OCI-LY1 (cell line): ENCODE measurements around the gene SOBP.

Source experiments
- H2AFZ ChIP-seq: fragments of 200-600 bp; sonication (generic), shearing (Covaris generic); 2 replicates; pipeline ENCODE4 v1.6.0; 2014; ENCODE audit warnings: antibody characterized with exemption, mild to moderate bottlenecking, low read length
- H3F3A ChIP-seq: fragments of 200-600 bp; sonication (generic), shearing (Covaris generic); 2 replicates; pipeline ENCODE4 v1.6.0; 2014; ENCODE audit warnings: mild to moderate bottlenecking, antibody characterized with exemption, low read length, moderate library complexity; ENCODE audit not compliant: insufficient read depth
- H3K27ac ChIP-seq: fragments of 200-600 bp; sonication (generic); 2 replicates; pipeline ENCODE4 v1.5.1; 2014; ENCODE audit warnings: low read length, mixed run types, mild to moderate bottlenecking, low read depth; ENCODE audit not compliant: poor library complexity, severe bottlenecking
- H3K27me3 ChIP-seq: fragments of 200-600 bp; sonication (generic); 2 replicates; pipeline ENCODE4 v1.6.0; 2014; ENCODE audit warnings: antibody characterized with exemption, mild to moderate bottlenecking, low read length, moderate library complexity; ENCODE audit not compliant: insufficient read depth
- H3K36me3 ChIP-seq: fragments of 200-600 bp; sonication (generic); 2 replicates; pipeline ENCODE4 v1.6.1; 2014; ENCODE audit warnings: mild to moderate bottlenecking, antibody characterized with exemption, low read length, moderate library complexity, mixed read lengths; ENCODE audit not compliant: insufficient read depth
- H3K4me1 ChIP-seq: fragments of 200-600 bp; sonication (generic); 2 replicates; pipeline ENCODE4 v1.5.1; 2014; ENCODE audit warnings: mild to moderate bottlenecking, low read length, moderate library complexity; ENCODE audit not compliant: insufficient read depth, severe bottlenecking
- H3K4me2 ChIP-seq: fragments of 200-600 bp; sonication (generic), shearing (Covaris generic); 2 replicates; pipeline ENCODE4 v1.6.1; 2014; ENCODE audit warnings: low read length
- H3K4me3 ChIP-seq: fragments of 200-600 bp; sonication (generic); 2 replicates; pipeline ENCODE4 v1.5.1; 2014; ENCODE audit warnings: low read length, low read depth, mild to moderate bottlenecking, mixed read lengths; ENCODE audit not compliant: poor library complexity, severe bottlenecking
- H3K79me2 ChIP-seq: fragments of 200-600 bp; shearing (Covaris generic); 2 replicates; pipeline ENCODE4 v1.6.1; 2016; ENCODE audit warnings: mixed run types, low read length, mixed read lengths; ENCODE audit not compliant: insufficient read depth
- H3K9ac ChIP-seq: fragments of 200-600 bp; sonication (generic), shearing (Covaris generic); 2 replicates; pipeline ENCODE4 v1.6.1; 2014; ENCODE audit warnings: mild to moderate bottlenecking, low read length, mixed read lengths
- H3K9me2 ChIP-seq: fragments of 200-600 bp; sonication (generic), shearing (Covaris generic); 2 replicates; pipeline ENCODE4 v1.6.1; 2014; ENCODE audit warnings: low read depth, mild to moderate bottlenecking, low read length, mixed read lengths
- H3K9me3 ChIP-seq: fragments of 200-600 bp; shearing (Covaris generic); 2 replicates; pipeline ENCODE4 v1.6.1; 2014; ENCODE audit warnings: low read length, mixed read lengths
- H4K20me1 ChIP-seq: fragments of 200-600 bp; sonication (generic), shearing (Covaris generic); 2 replicates; pipeline ENCODE4 v1.6.0; 2016; ENCODE audit warnings: mild to moderate bottlenecking, low read length; ENCODE audit not compliant: insufficient read depth
- EZH2 ChIP-seq: fragments of 200-600 bp; sonication (generic), shearing (Covaris generic); IDR thresholded peaks from 2 replicates; pipeline ENCODE4 v1.8.0; 2017; ENCODE audit warnings: borderline replicate concordance, mixed run types, mild to moderate bottlenecking, antibody characterized with exemption, low read length, moderate library complexity, mixed read lengths
- TF ChIP-seq, protein P1 (sequence below): fragments of 200-600 bp; sonication (generic), shearing (Covaris generic); IDR thresholded peaks from 2 replicates; pipeline ENCODE4 v1.5.1; 2017; ENCODE audit warnings: mild to moderate bottlenecking, antibody characterized with exemption, low read length, moderate library complexity, mixed read lengths

SOBP gene

DNA sequence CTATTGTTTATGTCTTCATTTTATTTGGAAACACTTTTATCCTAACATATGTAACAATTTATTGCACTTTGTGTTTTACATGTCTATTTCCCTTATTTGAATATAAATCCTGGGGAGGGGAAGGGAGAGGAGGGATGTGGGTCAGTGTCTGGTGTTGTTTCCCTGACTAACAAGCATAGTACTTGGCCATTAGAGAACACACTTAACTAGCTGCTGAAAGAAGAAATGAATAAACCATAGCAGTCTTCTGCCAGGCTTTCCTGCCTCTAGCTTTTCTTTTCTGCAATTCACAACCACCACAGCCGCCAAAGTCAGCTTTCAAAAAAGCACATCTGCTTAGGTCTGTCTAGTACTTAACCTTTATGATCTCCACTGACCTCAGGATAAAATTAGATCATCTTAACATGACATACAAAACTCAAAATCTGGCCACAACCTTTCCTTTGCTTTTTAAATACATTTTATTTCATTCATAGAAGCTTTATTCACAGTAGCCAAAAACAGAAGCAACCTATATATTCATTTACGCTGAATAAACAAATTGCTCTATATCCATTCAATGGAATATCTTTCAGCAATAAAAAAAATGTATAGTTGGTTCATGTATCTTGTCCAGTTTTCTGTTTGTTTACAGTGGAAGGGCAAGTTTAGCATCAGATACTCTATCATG lies 46.8 kb upstream of the SOBP start:
- no peaks in the 10 kb centered on the region for H4K20me1 ChIP-seq
- no peak overlapping the region for H2AFZ ChIP-seq
- H3K9ac ChIP-seq = no peak overlapping the region
- H3K4me1 ChIP-seq = no peaks in the 10 kb centered on the region
- 0 out of 2 replicates have a peak, but pooled peaks cover 3% of the 10 kb centered on the region for H3K79me2 ChIP-seq
- peaks cover 13% of the 10 kb centered on the region for H3K36me3 ChIP-seq
- no peaks in the 10 kb centered on the region for H3F3A ChIP-seq
- H3K27ac ChIP-seq = no peak overlapping the region
- H3K27me3 ChIP-seq = no peaks in the 10 kb centered on the region
- H3K4me2 ChIP-seq = no peak overlapping the region
- no peak overlapping the region for H3K4me3 ChIP-seq
- peaks cover 13% of the 10 kb centered on the region for H3K9me3 ChIP-seq
- H3K9me2 ChIP-seq = no peaks in the 10 kb centered on the region
- TF ChIP-seq EZH2 = no peak
- TF ChIP-seq, protein P1, sequence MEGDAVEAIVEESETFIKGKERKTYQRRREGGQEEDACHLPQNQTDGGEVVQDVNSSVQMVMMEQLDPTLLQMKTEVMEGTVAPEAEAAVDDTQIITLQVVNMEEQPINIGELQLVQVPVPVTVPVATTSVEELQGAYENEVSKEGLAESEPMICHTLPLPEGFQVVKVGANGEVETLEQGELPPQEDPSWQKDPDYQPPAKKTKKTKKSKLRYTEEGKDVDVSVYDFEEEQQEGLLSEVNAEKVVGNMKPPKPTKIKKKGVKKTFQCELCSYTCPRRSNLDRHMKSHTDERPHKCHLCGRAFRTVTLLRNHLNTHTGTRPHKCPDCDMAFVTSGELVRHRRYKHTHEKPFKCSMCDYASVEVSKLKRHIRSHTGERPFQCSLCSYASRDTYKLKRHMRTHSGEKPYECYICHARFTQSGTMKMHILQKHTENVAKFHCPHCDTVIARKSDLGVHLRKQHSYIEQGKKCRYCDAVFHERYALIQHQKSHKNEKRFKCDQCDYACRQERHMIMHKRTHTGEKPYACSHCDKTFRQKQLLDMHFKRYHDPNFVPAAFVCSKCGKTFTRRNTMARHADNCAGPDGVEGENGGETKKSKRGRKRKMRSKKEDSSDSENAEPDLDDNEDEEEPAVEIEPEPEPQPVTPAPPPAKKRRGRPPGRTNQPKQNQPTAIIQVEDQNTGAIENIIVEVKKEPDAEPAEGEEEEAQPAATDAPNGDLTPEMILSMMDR = no peak

DNA sequence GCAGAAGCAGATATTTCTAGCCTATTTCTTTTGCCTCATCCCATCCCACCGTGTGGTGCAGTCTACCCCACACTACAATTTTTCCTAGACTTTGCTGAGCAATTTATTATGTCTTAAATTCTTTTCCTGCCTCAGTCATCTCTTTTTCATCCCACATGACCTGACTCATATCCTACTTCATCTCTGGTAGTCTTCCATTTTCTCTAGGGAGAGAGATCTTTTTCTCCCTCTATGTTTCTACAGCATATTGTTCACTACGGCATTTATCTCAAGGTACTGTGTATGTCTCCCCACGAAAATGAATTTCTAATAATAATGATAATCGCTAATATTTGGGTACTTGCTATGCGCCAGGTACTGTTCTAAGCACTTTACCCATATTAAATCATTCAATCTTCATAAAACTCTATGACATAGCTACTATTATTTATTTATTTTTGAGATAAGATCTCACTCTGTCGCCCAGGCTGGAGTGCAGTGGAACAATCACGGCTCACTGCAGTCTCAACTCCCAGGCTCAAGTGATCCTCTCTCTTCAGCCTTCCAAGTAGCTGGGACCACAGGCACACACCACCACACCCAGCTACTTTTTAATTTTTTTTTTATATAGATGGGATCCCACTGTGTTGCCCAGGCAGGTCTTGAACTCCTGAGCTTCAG lies 46.2 kb upstream of the SOBP start:
- Histone ChIP-seq H3K9me3 (peaks cover 15% of the 10 kb centered on the region), H4K20me1 (no peaks in the 10 kb centered on the region), H3K4me2 (no peak overlapping the region), H2AFZ (no peak overlapping the region), H3K4me3 (no peak overlapping the region), H3K79me2 (0 out of 2 replicates have a peak, but pooled peaks cover 3% of the 10 kb centered on the region), H3K27ac (no peak overlapping the region), H3K9me2 (no peaks in the 10 kb centered on the region), H3F3A (no peaks in the 10 kb centered on the region), H3K4me1 (no peaks in the 10 kb centered on the region), H3K9ac (no peak overlapping the region), H3K27me3 (no peaks in the 10 kb centered on the region), H3K36me3 (peaks cover 13% of the 10 kb centered on the region)
- TF ChIP-seq, protein P1 = no peak
- no peak for TF ChIP-seq EZH2

DNA sequence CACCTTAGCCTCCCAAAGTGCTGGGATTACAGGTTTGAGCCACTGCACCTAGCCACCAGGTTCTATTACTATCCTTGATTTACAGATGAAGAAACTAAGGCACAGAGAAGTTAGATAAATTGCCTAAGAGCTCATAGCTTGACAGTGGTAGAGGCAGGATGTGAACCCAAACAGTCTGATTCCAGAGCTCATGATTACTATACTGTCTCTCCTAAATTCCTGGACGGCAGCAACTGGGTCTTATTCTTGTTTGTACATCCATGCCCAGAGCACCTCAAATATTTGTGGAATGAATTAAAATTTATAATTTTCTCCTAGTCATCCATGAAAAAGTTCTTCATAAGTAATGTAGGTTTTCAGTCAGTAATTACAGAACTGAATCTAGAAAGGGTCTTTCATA lies 45.6 kb upstream of the SOBP start:
- H3K4me1 ChIP-seq = no peaks in the 10 kb centered on the region
- no peaks in the 10 kb centered on the region for H4K20me1 ChIP-seq
- no peak overlapping the region for H3K4me2 ChIP-seq
- no peak overlapping the region for H3K27ac ChIP-seq
- H3K79me2 ChIP-seq = 0 out of 2 replicates have a peak, but pooled peaks cover 3% of the 10 kb centered on the region
- H3F3A ChIP-seq = no peaks in the 10 kb centered on the region
- H3K4me3 ChIP-seq = no peak overlapping the region
- H3K27me3 ChIP-seq = no peaks in the 10 kb centered on the region
- no peak overlapping the region for H2AFZ ChIP-seq
- TF ChIP-seq EZH2 = no peak
- TF ChIP-seq, protein P1 = no peak
- peaks cover 19% of the 10 kb centered on the region for H3K9me3 ChIP-seq
- no peaks in the 10 kb centered on the region for H3K9me2 ChIP-seq
- no peak overlapping the region for H3K9ac ChIP-seq
- peaks cover 13% of the 10 kb centered on the region for H3K36me3 ChIP-seq
